ENCODE measurements around the gene RRP1.

RRP1 gene

GRCh38 chr21:43794311-43794710 is 4.9 kb downstream of the RRP1 start:
- H3K4me3 ChIP-seq (IDR thresholded peaks at IDR 0.05; ENCODE audit: insufficient read depth, low read depth, low read length): no peak overlapping the region

DNA sequence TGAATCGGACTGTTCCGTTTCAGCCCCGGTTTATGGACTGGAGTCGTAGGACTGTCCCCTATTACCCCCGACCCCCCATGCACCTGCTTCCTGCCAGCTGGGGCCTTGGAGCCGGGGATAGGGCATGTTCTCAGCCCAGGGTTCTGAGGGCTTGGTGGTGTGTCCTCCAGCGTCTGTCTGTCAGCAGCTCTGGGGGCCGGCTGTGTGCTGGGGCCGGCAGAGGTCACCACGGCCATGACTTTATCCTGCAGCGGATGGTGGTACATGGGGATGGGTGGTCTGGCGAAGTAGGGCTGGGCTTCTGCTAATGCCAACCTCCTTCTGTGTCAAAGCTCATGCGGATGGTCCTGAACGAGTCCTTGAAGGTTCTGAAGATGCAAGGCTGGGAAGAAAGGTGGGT is 5.5 kb downstream of the RRP1 start:
- Histone ChIP-seq H3K36me3 (ENCODE audit: insufficient read depth) (peaks cover 32% of the 10 kb centered on the region; the same call in 1 of the 2 replicates), H4K20me1 (ENCODE audit: insufficient read depth) (peaks cover 6% of the 10 kb centered on the region; the same call in 1 of the 2 replicates), H3K27ac (no peak overlapping the region), H3K9ac (no peak overlapping the region), H3K4me3 (IDR thresholded peaks at IDR 0.05; ENCODE audit: insufficient read depth, low read depth, low read length) (no peak overlapping the region), H2AFZ (ENCODE audit: low read depth) (no peak overlapping the region), H3K27me3 (ENCODE audit: insufficient read depth, low read depth) (no peaks in the 10 kb centered on the region), H3K4me2 (no peak overlapping the region), H3K79me2 (ENCODE audit: insufficient read depth, low read depth) (peaks cover 45% of the 10 kb centered on the region), H3K4me1 (ENCODE audit: low read depth, poor library complexity, severe bottlenecking) (peaks cover 15% of the 10 kb centered on the region)
- no peak for TF ChIP-seq CTCF (conservative IDR thresholded peaks at IDR 0.05; ENCODE audit: low read depth, low read length)

More at GRCh38 chr21:43794311-43794710, 4.9 kb downstream of the RRP1 start:
- Histone ChIP-seq H3K9ac (no peak overlapping the region), H3K4me1 (ENCODE audit: low read depth, poor library complexity, severe bottlenecking) (peaks cover 15% of the 10 kb centered on the region), H4K20me1 (ENCODE audit: insufficient read depth) (peaks cover 6% of the 10 kb centered on the region; the same call in 1 of the 2 replicates), H2AFZ (ENCODE audit: low read depth) (no peak overlapping the region), H3K79me2 (ENCODE audit: insufficient read depth, low read depth) (peaks cover 50% of the 10 kb centered on the region), H3K36me3 (ENCODE audit: insufficient read depth) (peaks cover 31% of the 10 kb centered on the region; the same call in 1 of the 2 replicates), H3K27me3 (ENCODE audit: insufficient read depth, low read depth) (no peaks in the 10 kb centered on the region), H3K27ac (no peak overlapping the region), H3K4me2 (no peak overlapping the region)
- TF ChIP-seq CTCF (conservative IDR thresholded peaks at IDR 0.05; ENCODE audit: low read depth, low read length): no peak

- Histone ChIP-seq H3K4me2 (no peak overlapping the region), H3K79me2 (ENCODE audit: insufficient read depth, low read depth) (peaks cover 20% of the 10 kb centered on the region; the same call in 1 of the 2 replicates), H2AFZ (ENCODE audit: low read depth) (no peak overlapping the region), H3K27me3 (ENCODE audit: insufficient read depth, low read depth) (no peaks in the 10 kb centered on the region), H3K36me3 (ENCODE audit: insufficient read depth) (peaks cover 42% of the 10 kb centered on the region; the same call in 1 of the 2 replicates), H3K4me3 (IDR thresholded peaks at IDR 0.05; ENCODE audit: insufficient read depth, low read depth, low read length) (no peak overlapping the region), H3K4me1 (ENCODE audit: low read depth, poor library complexity, severe bottlenecking) (no peaks in the 10 kb centered on the region), H3K27ac (no peak overlapping the region), H4K20me1 (ENCODE audit: insufficient read depth) (no peaks in the 10 kb centered on the region), H3K9ac (no peak overlapping the region)
- TF ChIP-seq CTCF (conservative IDR thresholded peaks at IDR 0.05; ENCODE audit: low read depth, low read length): no peak
These were observed 8.0 kb downstream of the RRP1 start for GRCh38 chr21:43797415-43797814.

- Histone ChIP-seq H3K27ac (no peak overlapping the region), H3K4me2 (no peak overlapping the region), H3K4me1 (ENCODE audit: low read depth, poor library complexity, severe bottlenecking) (no peaks in the 10 kb centered on the region), H3K4me3 (IDR thresholded peaks at IDR 0.05; ENCODE audit: insufficient read depth, low read depth, low read length) (no peak overlapping the region), H3K27me3 (ENCODE audit: insufficient read depth, low read depth) (no peaks in the 10 kb centered on the region), H3K79me2 (ENCODE audit: insufficient read depth, low read depth) (peaks cover 14% of the 10 kb centered on the region; the same call in 1 of the 2 replicates), H4K20me1 (ENCODE audit: insufficient read depth) (no peaks in the 10 kb centered on the region), H3K36me3 (ENCODE audit: insufficient read depth) (peaks cover 45% of the 10 kb centered on the region; the same call in 1 of the 2 replicates), H2AFZ (ENCODE audit: low read depth) (no peak overlapping the region), H3K9ac (no peak overlapping the region)
- no peak for TF ChIP-seq CTCF (conservative IDR thresholded peaks at IDR 0.05; ENCODE audit: low read depth, low read length)
These were observed 8.7 kb downstream of the RRP1 start for GRCh38 chr21:43797925-43798715.

Data from KMS-11 (cell line).